K562 treated with DMSO at 1 percent for 24 hours (cell line): ENCODE results near the gene CPT1A. TPM values are rescaled to one million over a fixed set of nuclear protein-coding genes. Genes with fewer than 3 reads are reported as not detected.

Experiments used
- total RNA-seq: library from RNA; unstranded; fragments of 300-600 nt; gene quantifications from 2 replicates; pipeline ENCODE4 v1.2.3, GENCODE V29; 2022; ENCODE audit warnings: low read depth; ENCODE audit not compliant: insufficient read depth

The CPT1A gene
- 8.9 and 11.9 TPM in 2 replicates for total RNA-seq

DNA sequence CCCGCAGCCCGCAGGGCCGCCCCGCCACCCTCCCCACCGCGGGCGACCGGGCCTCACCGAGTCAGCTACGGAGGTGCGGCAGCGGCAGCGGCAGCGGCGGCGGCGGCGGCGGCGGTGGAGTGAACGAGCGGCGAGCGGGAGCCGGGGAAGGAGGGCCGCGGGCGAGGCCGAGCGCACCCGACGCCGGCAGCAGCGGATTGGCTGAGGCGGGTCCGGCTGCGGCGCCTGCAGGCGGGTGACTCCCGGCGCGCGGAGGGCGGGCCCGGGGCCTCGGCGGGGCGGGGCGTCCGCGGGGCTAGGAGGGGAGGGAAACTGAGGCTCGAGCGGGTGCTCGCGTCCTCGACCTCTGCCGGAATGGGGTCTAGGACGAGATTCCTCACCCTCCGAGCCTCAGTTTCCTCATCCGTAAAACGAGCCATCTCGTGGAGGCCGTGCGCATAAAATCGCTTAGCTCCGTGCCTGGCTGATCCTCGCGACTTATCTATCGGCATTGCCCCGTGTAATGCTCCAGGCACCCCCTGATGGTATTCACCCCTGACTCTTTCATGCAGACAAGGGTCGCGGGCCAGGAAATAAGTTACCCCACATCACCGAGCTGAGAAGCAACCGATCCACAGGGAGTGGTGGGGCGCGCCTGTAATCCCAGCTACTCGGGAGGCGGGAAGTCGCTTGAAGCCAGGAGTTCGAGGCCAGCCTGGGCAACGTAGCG is at the start of gene CPT1A:
Gene CPT1A (minus strand): TSS at position 199 of the 709 bp plus-strand sequence. CDS start 26,442 bp downstream, outside the sequence.

GRCh38 chr11:68751331-68751856 is 90.3 kb downstream of the CPT1A start, which contains the start of gene TESMIN:
TSS of gene TESMIN (minus strand) at chr11:68751520. CDS start at chr11:68750660, 860 bp downstream.

Other genes with a start within 250 kb of the CPT1A start
- gene GAL, start 157.4 kb downstream of the CPT1A start, total RNA-seq: 11.7 and 13.8 TPM in 2 replicates
- gene TESMIN, start 90.4 kb downstream of the CPT1A start, total RNA-seq: 18.6 and 21.9 TPM in 2 replicates
- 142 and 162 TPM in 2 replicates for gene MRPL21, start 61.9 kb upstream of the CPT1A start, total RNA-seq
- 17.0 and 17.3 TPM in 2 replicates for gene IGHMBP2, start 62.0 kb upstream of the CPT1A start, total RNA-seq
- not detected in 2 replicates for gene MRGPRD, start 139.1 kb upstream of the CPT1A start, total RNA-seq
- gene MRGPRF, start 171.3 kb upstream of the CPT1A start, total RNA-seq: not detected in 2 replicates
- gene TPCN2, start 207.0 kb upstream of the CPT1A start, total RNA-seq: 7.7 and 8.6 TPM in 2 replicates